ENCODE measurements around the gene SAC3D1. TPM values are rescaled to one million over a fixed set of nuclear protein-coding genes. Genes with fewer than 3 reads are reported as not detected.

SAC3D1 gene
- total and polyA plus RNA-seq, 3 experiments from 2014 or later: 12.0 to 27.1 (median 24.8) TPM

GRCh38 chr11:65085446-65085845, 44.4 kb downstream of the SAC3D1 start:
- DNase-seq: no peak
- H3K27ac Mint-ChIP-seq: peak overlapping the region; percentile 4 to 99 (median 97)
- H3K4me3 ChIP-seq (ENCODE audit: low read length): no peak overlapping the region
- H3K36me3 ChIP-seq (ENCODE audit: insufficient read depth, low read length): peaks cover 13% of the 10 kb centered on the region
- H3K4me1 ChIP-seq (ENCODE audit: insufficient read depth, low read length): peaks cover 26% of the 10 kb centered on the region
- no peak overlapping the region for H3K27ac ChIP-seq (ENCODE audit: low read depth, low read length)
- peaks cover 4 to 55% (median 11%) of the 10 kb centered on the region in 3 donors for H3K36me3 Mint-ChIP-seq
- no peaks in the 10 kb centered on the region for H3K9me3 ChIP-seq (ENCODE audit: low read length)
- H3K4me3 Mint-ChIP-seq: peak overlapping the region; percentile 91 to 96 (median 92)
- CTCF ChIA-PET: interaction anchor here (0.7 to 2.0 kb wide), 5 partner anchors 12 to 71 kb away, joined by 4 to 7 read pairs (median 5); partner anchors contain the start of genes ARL2, FAU, MRPL49 and SNX15
- no peaks in the 10 kb centered on the region for H3K27me3 ChIP-seq (ENCODE audit: insufficient read depth, low read length, poor library complexity, severe bottlenecking)
- no peaks in the 10 kb centered on the region for H3K9me3 Mint-ChIP-seq
- POLR2A ChIA-PET: interaction anchor here (0.8 to 1.4 kb wide), 2 partner anchors 32 to 37 kb away, joined by 3 to 6 read pairs; partner anchors contain the start of genes FAU, MRPL49 and ZNHIT2
- H3K27me3 Mint-ChIP-seq: peaks cover 0 to 2% of the 10 kb centered on the region in 2 donors
- H3K4me1 Mint-ChIP-seq: peaks cover 23 to 32% (median 28%) of the 10 kb centered on the region in 3 donors

- no peak overlapping the region for H3K27ac ChIP-seq (ENCODE audit: low read depth, low read length)
- Mint-ChIP-seq H3K36me3 (peaks cover 4 to 55% (median 11%) of the 10 kb centered on the region in 3 donors), H3K27me3 (peaks cover 0 to 2% of the 10 kb centered on the region in 2 donors), H3K4me3 (no peak overlapping the region), H3K9me3 (no peaks in the 10 kb centered on the region), H3K4me1 (peaks cover 23 to 32% (median 28%) of the 10 kb centered on the region in 3 donors), H3K27ac (peak overlapping the region in 2 of 8 donors; percentile 80 to 96)
- no peaks in the 10 kb centered on the region for H3K27me3 ChIP-seq (ENCODE audit: insufficient read depth, low read length, poor library complexity, severe bottlenecking)
- peaks cover 26% of the 10 kb centered on the region for H3K4me1 ChIP-seq (ENCODE audit: insufficient read depth, low read length)
- CTCF ChIA-PET: interaction anchor here (0.6 to 2.0 kb wide), 3 partner anchors 26 to 36 kb away, joined by 3 to 5 read pairs (median 3); partner anchors contain the start of genes FAU and MRPL49
- no peak for DNase-seq
- H3K9me3 ChIP-seq (ENCODE audit: low read length): no peaks in the 10 kb centered on the region
- H3K4me3 ChIP-seq (ENCODE audit: low read length): no peak overlapping the region
- H3K36me3 ChIP-seq (ENCODE audit: insufficient read depth, low read length): peaks cover 13% of the 10 kb centered on the region
- POLR2A ChIA-PET: no interaction called here
Observed at GRCh38 chr11:65086809-65087208, 45.8 kb downstream of the SAC3D1 start.

- Histone ChIP-seq H3K4me3 (ENCODE audit: low read length) (no peak overlapping the region), H3K9me3 (ENCODE audit: low read length) (no peaks in the 10 kb centered on the region), H3K27ac (ENCODE audit: low read depth, low read length) (no peak overlapping the region), H3K36me3 (ENCODE audit: insufficient read depth, low read length) (peaks cover 13% of the 10 kb centered on the region), H3K27me3 (ENCODE audit: insufficient read depth, low read length, poor library complexity, severe bottlenecking) (no peaks in the 10 kb centered on the region), H3K4me1 (ENCODE audit: insufficient read depth, low read length) (peaks cover 26% of the 10 kb centered on the region)
- Mint-ChIP-seq H3K4me3 (no peak overlapping the region), H3K4me1 (peaks cover 23 to 32% (median 28%) of the 10 kb centered on the region in 3 donors), H3K27me3 (peaks cover 0 to 2% of the 10 kb centered on the region in 2 donors), H3K36me3 (peaks cover 4 to 55% (median 11%) of the 10 kb centered on the region in 3 donors), H3K9me3 (no peaks in the 10 kb centered on the region), H3K27ac (peak overlapping the region in 1 of 8 donors; percentile 58)
- POLR2A ChIA-PET: no interaction called here
- CTCF ChIA-PET: interaction anchor here (0.6 to 2.0 kb wide), 2 partner anchors 35 to 36 kb away, joined by 3 to 5 read pairs; partner anchors contain the start of genes FAU and MRPL49
- no peak for DNase-seq
Observed at GRCh38 chr11:65087216-65087615, 46.2 kb downstream of the SAC3D1 start.

DNA sequence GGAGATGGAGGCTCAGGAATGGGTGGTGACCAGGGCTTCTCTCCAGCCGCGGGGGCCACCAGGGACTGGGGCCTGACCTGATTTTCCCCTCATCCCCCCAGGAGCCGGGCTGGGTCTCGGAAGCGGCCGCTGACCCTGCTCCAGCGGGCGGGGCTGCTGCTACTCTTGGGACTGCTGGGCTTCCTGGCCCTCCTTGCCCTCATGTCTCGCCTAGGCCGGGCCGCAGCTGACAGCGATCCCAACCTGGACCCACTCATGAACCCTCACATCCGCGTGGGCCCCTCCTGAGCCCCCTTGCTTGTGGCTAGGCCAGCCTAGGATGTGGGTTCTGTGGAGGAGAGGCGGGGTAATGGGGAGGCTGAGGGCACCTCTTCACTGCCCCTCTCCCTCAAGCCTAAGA, 46.8 kb downstream of the SAC3D1 start:
- no peaks in the 10 kb centered on the region for H3K9me3 Mint-ChIP-seq
- Histone ChIP-seq H3K9me3 (ENCODE audit: low read length) (no peaks in the 10 kb centered on the region), H3K4me1 (ENCODE audit: insufficient read depth, low read length) (peaks cover 26% of the 10 kb centered on the region), H3K27ac (ENCODE audit: low read depth, low read length) (no peak overlapping the region), H3K27me3 (ENCODE audit: insufficient read depth, low read length, poor library complexity, severe bottlenecking) (no peaks in the 10 kb centered on the region), H3K36me3 (ENCODE audit: insufficient read depth, low read length) (peaks cover 13% of the 10 kb centered on the region), H3K4me3 (ENCODE audit: low read length) (no peak overlapping the region)
- POLR2A ChIA-PET: no interaction called here
- CTCF ChIA-PET: no interaction called here
- no peak overlapping the region for H3K4me3 Mint-ChIP-seq
- peaks cover 0 to 2% of the 10 kb centered on the region in 2 donors for H3K27me3 Mint-ChIP-seq
- H3K4me1 Mint-ChIP-seq: peaks cover 23 to 30% (median 28%) of the 10 kb centered on the region in 3 donors
- DNase-seq: no peak
- H3K27ac Mint-ChIP-seq: peak overlapping the region in 1 of 8 donors; percentile 58
- peaks cover 4 to 55% (median 11%) of the 10 kb centered on the region in 3 donors for H3K36me3 Mint-ChIP-seq

DNA sequence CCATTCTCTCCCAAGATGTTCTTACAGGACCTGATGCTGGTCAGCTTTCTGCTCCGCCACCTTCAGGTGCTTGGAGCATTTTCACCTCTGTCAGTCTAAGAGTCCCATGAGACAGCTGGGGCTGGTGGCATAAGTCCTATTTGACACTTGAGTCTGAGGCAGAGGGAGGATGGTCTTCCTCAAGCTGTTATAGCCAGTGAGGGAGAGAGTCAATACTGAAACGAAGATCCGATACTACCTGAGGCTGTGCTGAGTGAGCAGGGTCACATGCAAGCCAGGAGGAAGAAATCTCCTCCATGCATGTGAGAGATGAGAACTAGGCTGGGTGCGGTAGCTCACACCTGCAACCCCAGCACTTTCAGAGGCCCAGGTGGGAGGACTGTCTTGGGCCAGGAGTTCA, 48.6 kb downstream of the SAC3D1 start:
- DNase-seq: no peak
- Mint-ChIP-seq H3K9me3 (no peaks in the 10 kb centered on the region), H3K27me3 (no peaks in the 10 kb centered on the region), H3K27ac (peak overlapping the region in 2 of 8 donors; percentile 21 to 58), H3K36me3 (peaks cover 4 to 46% (median 10%) of the 10 kb centered on the region in 3 donors), H3K4me1 (peaks cover 12 to 13% (median 13%) of the 10 kb centered on the region in 3 donors), H3K4me3 (peak overlapping the region in 1 of 7 donors; percentile 30)
- peaks cover 18% of the 10 kb centered on the region for H3K4me1 ChIP-seq (ENCODE audit: insufficient read depth, low read length)
- no peaks in the 10 kb centered on the region for H3K27me3 ChIP-seq (ENCODE audit: insufficient read depth, low read length, poor library complexity, severe bottlenecking)
- H3K27ac ChIP-seq (ENCODE audit: low read depth, low read length): no peak overlapping the region
- CTCF ChIA-PET: no interaction called here
- peaks cover 13% of the 10 kb centered on the region for H3K36me3 ChIP-seq (ENCODE audit: insufficient read depth, low read length)
- POLR2A ChIA-PET: no interaction called here
- H3K9me3 ChIP-seq (ENCODE audit: low read length): no peaks in the 10 kb centered on the region
- no peak overlapping the region for H3K4me3 ChIP-seq (ENCODE audit: low read length)

DNA sequence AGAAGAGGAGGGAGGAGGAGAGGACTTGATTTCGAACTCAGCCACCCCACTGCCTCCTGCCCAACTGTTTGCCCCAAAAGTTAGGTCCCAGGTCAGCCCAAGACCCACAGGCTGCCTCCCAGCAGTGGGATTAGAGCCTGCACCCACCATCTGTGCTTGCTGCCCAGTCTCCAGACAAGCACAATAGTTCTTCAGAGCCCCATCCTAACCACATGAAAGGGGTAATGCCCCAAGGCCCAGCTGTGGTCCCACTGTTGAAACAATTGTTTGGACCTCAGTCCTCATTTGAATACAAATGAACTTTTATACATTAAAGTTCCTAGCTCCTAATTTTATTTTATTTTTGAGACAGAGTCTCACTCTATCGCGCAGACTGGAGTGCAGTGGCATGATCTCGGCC, 49.6 kb downstream of the SAC3D1 start:
- H3K9me3 Mint-ChIP-seq: no peaks in the 10 kb centered on the region
- peaks cover 9% of the 10 kb centered on the region for H3K36me3 ChIP-seq (ENCODE audit: insufficient read depth, low read length)
- ChIA-PET POLR2A (interaction anchor here (0.5 kb wide), 1 partner anchor 10 kb away, joined by 3 read pairs; no protein-coding TSS in a partner anchor), CTCF (interaction anchor here (1.5 kb wide), 1 partner anchor 22 kb away, joined by 5 read pairs; the partner anchor contains the start of gene TM7SF2)
- no peak overlapping the region for H3K27ac Mint-ChIP-seq
- no peaks in the 10 kb centered on the region for H3K27me3 ChIP-seq (ENCODE audit: insufficient read depth, low read length, poor library complexity, severe bottlenecking)
- peak overlapping the region in 1 of 7 donors; percentile 20 for H3K4me3 Mint-ChIP-seq
- no peak overlapping the region for H3K4me3 ChIP-seq (ENCODE audit: low read length)
- H3K27me3 Mint-ChIP-seq: no peaks in the 10 kb centered on the region
- peaks cover 3 to 40% (median 9%) of the 10 kb centered on the region in 3 donors for H3K36me3 Mint-ChIP-seq
- H3K4me1 Mint-ChIP-seq: peaks cover 5% of the 10 kb centered on the region in 3 donors
- no peak overlapping the region for H3K27ac ChIP-seq (ENCODE audit: low read depth, low read length)
- peaks cover 10% of the 10 kb centered on the region for H3K4me1 ChIP-seq (ENCODE audit: insufficient read depth, low read length)
- H3K9me3 ChIP-seq (ENCODE audit: low read length): no peaks in the 10 kb centered on the region
- no peak for DNase-seq

Other genes with a start within 250 kb of the SAC3D1 start
- 10 to 100 TPM; 54.8 to 55.3 TPM for gene MAP4K2, start 238.0 kb upstream of the SAC3D1 start, total RNA-seq
- 39.0 TPM for gene MAP4K2, start 238.0 kb upstream of the SAC3D1 start, polyA plus RNA-seq
- 10 to 100 TPM; 45.8 to 47.7 TPM for gene MEN1, start 230.7 kb upstream of the SAC3D1 start, total RNA-seq
- gene MEN1, start 230.7 kb upstream of the SAC3D1 start, polyA plus RNA-seq: 45.0 TPM
- 1 to 10 TPM in 1 of 2 experiments, under 1 TPM in 1; 0.66 to 2.3 TPM for gene CDC42BPG, start 196.6 kb upstream of the SAC3D1 start, total RNA-seq
- 0.52 TPM for gene CDC42BPG, start 196.6 kb upstream of the SAC3D1 start, polyA plus RNA-seq
- 100 to 1,000 TPM; 102 to 110 TPM for gene EHD1, start 162.6 kb upstream of the SAC3D1 start, total RNA-seq
- gene EHD1, start 162.6 kb upstream of the SAC3D1 start, polyA plus RNA-seq: 258 TPM
- gene ATG2A, start 124.0 kb upstream of the SAC3D1 start, total RNA-seq: 10 to 100 TPM; 25.7 to 27.0 TPM
- gene ATG2A, start 124.0 kb upstream of the SAC3D1 start, polyA plus RNA-seq: 7.6 TPM
- 10 to 100 TPM; 11.2 to 11.7 TPM for gene PPP2R5B, start 116.5 kb upstream of the SAC3D1 start, total RNA-seq
- gene PPP2R5B, start 116.5 kb upstream of the SAC3D1 start, polyA plus RNA-seq: 7.8 TPM
- not detected for gene GPHA2, start 105.3 kb upstream of the SAC3D1 start, total RNA-seq
- not detected for gene GPHA2, start 105.3 kb upstream of the SAC3D1 start, polyA plus RNA-seq
- gene MAJIN, start 69.1 kb upstream of the SAC3D1 start, total RNA-seq: not detected
- not detected for gene MAJIN, start 69.1 kb upstream of the SAC3D1 start, polyA plus RNA-seq
- under 1 TPM in 1 of 2 experiments, not detected in 1; 0.11 TPM for gene BATF2, start 44.2 kb upstream of the SAC3D1 start, total RNA-seq
- not detected for gene BATF2, start 44.2 kb upstream of the SAC3D1 start, polyA plus RNA-seq
- gene ARL2, start 27.1 kb upstream of the SAC3D1 start, total RNA-seq: 100 to 1,000 TPM; 125 TPM
- 99.7 TPM for gene ARL2, start 27.1 kb upstream of the SAC3D1 start, polyA plus RNA-seq
- gene SNX15, start 13.8 kb upstream of the SAC3D1 start, total RNA-seq: 10 to 100 TPM; 18.3 to 21.6 TPM
- gene SNX15, start 13.8 kb upstream of the SAC3D1 start, polyA plus RNA-seq: 16.4 TPM
- 10 to 100 TPM; 10.8 to 13.3 TPM for gene NAALADL1, start 17.3 kb downstream of the SAC3D1 start, total RNA-seq
- gene NAALADL1, start 17.3 kb downstream of the SAC3D1 start, polyA plus RNA-seq: 17.0 TPM
- 10 to 100 TPM; 94.9 to 98.8 TPM for gene CDCA5, start 42.8 kb downstream of the SAC3D1 start, total RNA-seq
- 0.54 TPM for gene CDCA5, start 42.8 kb downstream of the SAC3D1 start, polyA plus RNA-seq
- 10 to 100 TPM; 30.8 to 33.5 TPM for gene ZFPL1, start 43.0 kb downstream of the SAC3D1 start, total RNA-seq
- gene ZFPL1, start 43.0 kb downstream of the SAC3D1 start, polyA plus RNA-seq: 24.4 TPM
- 100 to 1,000 TPM; 120 to 131 TPM for gene VPS51, start 55.0 kb downstream of the SAC3D1 start, total RNA-seq
- 99.1 TPM for gene VPS51, start 55.0 kb downstream of the SAC3D1 start, polyA plus RNA-seq
- 10 to 100 TPM; 17.8 to 17.9 TPM for gene TM7SF2, start 70.7 kb downstream of the SAC3D1 start, total RNA-seq
- gene TM7SF2, start 70.7 kb downstream of the SAC3D1 start, polyA plus RNA-seq: 11.1 TPM
- gene ZNHIT2, start 76.5 kb downstream of the SAC3D1 start, total RNA-seq: 10 to 100 TPM; 15.2 to 20.1 TPM
- gene ZNHIT2, start 76.5 kb downstream of the SAC3D1 start, polyA plus RNA-seq: 19.8 TPM
- gene FAU, start 80.9 kb downstream of the SAC3D1 start, total RNA-seq: 1,000 to 10,000 TPM; 1,054 to 1,073 TPM
- 904 TPM for gene FAU, start 80.9 kb downstream of the SAC3D1 start, polyA plus RNA-seq
- gene MRPL49, start 81.1 kb downstream of the SAC3D1 start, total RNA-seq: 100 to 1,000 TPM; 117 to 118 TPM
- gene MRPL49, start 81.1 kb downstream of the SAC3D1 start, polyA plus RNA-seq: 81.5 TPM
- gene SYVN1, start 93.3 kb downstream of the SAC3D1 start, total RNA-seq: 10 to 100 TPM; 35.1 to 39.7 TPM
- 19.6 TPM for gene SYVN1, start 93.3 kb downstream of the SAC3D1 start, polyA plus RNA-seq
- not detected for gene SPDYC, start 129.0 kb downstream of the SAC3D1 start, total RNA-seq
- gene SPDYC, start 129.0 kb downstream of the SAC3D1 start, polyA plus RNA-seq: not detected
- 10 to 100 TPM; 88.2 to 92.0 TPM for gene CAPN1, start 140.7 kb downstream of the SAC3D1 start, total RNA-seq
- 110 TPM for gene CAPN1, start 140.7 kb downstream of the SAC3D1 start, polyA plus RNA-seq
- 10 to 100 TPM; 75.6 to 78.8 TPM for gene POLA2, start 220.8 kb downstream of the SAC3D1 start, total RNA-seq
- 11.0 TPM for gene POLA2, start 220.8 kb downstream of the SAC3D1 start, polyA plus RNA-seq